Suprapubic skin (tissue), 3 donors: ENCODE results near the gene SIK3.

Experiments
- POLR2A ChIP-seq, 2 donors: fragments of 450-650 bp; IDR thresholded peaks; one replicate each; pipeline ENCODE4 v1.6.1; 2017; ENCODE audit warnings: antibody characterized with exemption in 2 of 2, mild to moderate bottlenecking in 2 of 2, moderate library complexity in 2 of 2
- TF ChIP-seq, protein P1 (sequence below), 2 donors: fragments of 200-600 bp in 1 of 2; fragments of 450-650 bp in 1 of 2; sonication (generic) in 1 of 2; IDR thresholded peaks; one replicate each; pipeline ENCODE4 v1.5.1; 2016 to 2019; ENCODE audit warnings: antibody characterized with exemption in 2 of 2, mild to moderate bottlenecking in 1 of 2, moderate library complexity in 1 of 2

DNA sequence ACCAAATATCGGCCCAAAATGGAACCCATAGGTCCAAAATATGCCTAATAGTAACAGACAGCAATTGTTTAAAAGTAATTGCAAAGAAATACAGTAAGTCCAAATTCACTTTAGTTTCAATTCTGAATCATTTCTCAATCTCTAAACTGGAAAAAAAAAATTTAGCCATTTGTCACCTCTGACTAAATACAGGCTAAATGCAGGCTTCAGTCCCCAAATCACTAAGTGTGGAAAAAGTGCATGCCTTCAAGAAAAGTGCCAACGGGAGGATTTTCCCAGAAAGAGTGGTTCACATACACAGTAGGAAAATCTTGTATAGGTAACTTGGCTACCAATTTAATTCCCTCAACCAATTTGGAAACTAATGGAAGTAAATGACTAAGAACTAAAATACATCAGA, 35.7 kb downstream of the SIK3 start:
- no peak for TF ChIP-seq POLR2A (IDR thresholded peaks at IDR 0.05)
- TF ChIP-seq, protein P1, sequence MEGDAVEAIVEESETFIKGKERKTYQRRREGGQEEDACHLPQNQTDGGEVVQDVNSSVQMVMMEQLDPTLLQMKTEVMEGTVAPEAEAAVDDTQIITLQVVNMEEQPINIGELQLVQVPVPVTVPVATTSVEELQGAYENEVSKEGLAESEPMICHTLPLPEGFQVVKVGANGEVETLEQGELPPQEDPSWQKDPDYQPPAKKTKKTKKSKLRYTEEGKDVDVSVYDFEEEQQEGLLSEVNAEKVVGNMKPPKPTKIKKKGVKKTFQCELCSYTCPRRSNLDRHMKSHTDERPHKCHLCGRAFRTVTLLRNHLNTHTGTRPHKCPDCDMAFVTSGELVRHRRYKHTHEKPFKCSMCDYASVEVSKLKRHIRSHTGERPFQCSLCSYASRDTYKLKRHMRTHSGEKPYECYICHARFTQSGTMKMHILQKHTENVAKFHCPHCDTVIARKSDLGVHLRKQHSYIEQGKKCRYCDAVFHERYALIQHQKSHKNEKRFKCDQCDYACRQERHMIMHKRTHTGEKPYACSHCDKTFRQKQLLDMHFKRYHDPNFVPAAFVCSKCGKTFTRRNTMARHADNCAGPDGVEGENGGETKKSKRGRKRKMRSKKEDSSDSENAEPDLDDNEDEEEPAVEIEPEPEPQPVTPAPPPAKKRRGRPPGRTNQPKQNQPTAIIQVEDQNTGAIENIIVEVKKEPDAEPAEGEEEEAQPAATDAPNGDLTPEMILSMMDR (IDR thresholded peaks at IDR 0.05) = no peak
